K562 (cell line): ENCODE measurements around the gene SPEM2.

Experiments
- ARHGAP35 ChIP-seq: fragments of 450-650 bp; IDR thresholded peaks from 2 replicates; pipeline ENCODE4 v1.6.1; 2018; ENCODE audit not compliant: partially characterized antibody
- ARNT ChIP-seq, 2 experiments: fragments of 450-650 bp; IDR thresholded peaks; 2 replicates each; pipeline ENCODE4 v1.6.1; 2016; ENCODE audit warnings: mild to moderate bottlenecking in 1 of 2
- GTF2F1 ChIP-seq: IDR thresholded peaks from 2 replicates; pipeline ENCODE4 v1.6.1; 2011; ENCODE audit warnings: low read depth, low read length, improper control_type of control experiment
- HCFC1 ChIP-seq: IDR thresholded peaks from 2 replicates; pipeline ENCODE4 v1.6.1; 2012; ENCODE audit warnings: low read depth, low read length, improper control_type of control experiment
- SMARCB1 ChIP-seq: IDR thresholded peaks from 2 replicates; pipeline ENCODE4 v1.6.1; 2011; ENCODE audit warnings: improper control_type of control experiment, low read depth; ENCODE audit not compliant: insufficient read length
- TCF7 ChIP-seq: sonication (generic); IDR thresholded peaks from 2 replicates; pipeline ENCODE4 v1.6.1; 2016; ENCODE audit warnings: antibody characterized with exemption, borderline replicate concordance
- ZC3H11A ChIP-seq: IDR thresholded peaks from 2 replicates; pipeline ENCODE4 v1.6.1; 2012; ENCODE audit warnings: low read depth, low read length, improper control_type of control experiment
- ZNF764 ChIP-seq: fragments of 250-450 bp; sonication (Bioruptor Pico); IDR thresholded peaks from 2 replicates; pipeline ENCODE4 v1.4.0; 2020; ENCODE audit warnings: low read depth, mild to moderate bottlenecking, moderate library complexity
- TF ChIP-seq, protein P1 (sequence below): sonication (generic); formaldehyde crosslinking; IDR thresholded peaks from 2 replicates; pipeline ENCODE4 v1.8.1; 2023; ENCODE audit warnings: mild to moderate bottlenecking, missing genetic modification reagents
- TF ChIP-seq, protein P2 (sequence below): fragments of 250-450 bp; sonication (Bioruptor Pico); IDR thresholded peaks from 2 replicates; pipeline ENCODE4 v1.5.0; 2020; ENCODE audit warnings: mild to moderate bottlenecking
- TF ChIP-seq, protein P3 (sequence below), 3 experiments: IDR thresholded peaks in 2 of 3; conservative IDR thresholded peaks in 1 of 3; 2 replicates each; pipeline ENCODE4 v1.5.1; 2011 to 2012; ENCODE audit warnings: low read length in 3 of 3, mild to moderate bottlenecking in 3 of 3, control low read depth in 2 of 3, improper control_type of control experiment in 1 of 3, inconsistent platforms in 1 of 3, low read depth in 1 of 3, mixed read lengths in 1 of 3, moderate library complexity in 1 of 3; ENCODE audit not compliant: insufficient read depth in 2 of 3
- TF ChIP-seq, protein P4 (sequence below): fragments of 450-650 bp; IDR thresholded peaks from 2 replicates; pipeline ENCODE4 v1.6.1; 2016

DNA sequence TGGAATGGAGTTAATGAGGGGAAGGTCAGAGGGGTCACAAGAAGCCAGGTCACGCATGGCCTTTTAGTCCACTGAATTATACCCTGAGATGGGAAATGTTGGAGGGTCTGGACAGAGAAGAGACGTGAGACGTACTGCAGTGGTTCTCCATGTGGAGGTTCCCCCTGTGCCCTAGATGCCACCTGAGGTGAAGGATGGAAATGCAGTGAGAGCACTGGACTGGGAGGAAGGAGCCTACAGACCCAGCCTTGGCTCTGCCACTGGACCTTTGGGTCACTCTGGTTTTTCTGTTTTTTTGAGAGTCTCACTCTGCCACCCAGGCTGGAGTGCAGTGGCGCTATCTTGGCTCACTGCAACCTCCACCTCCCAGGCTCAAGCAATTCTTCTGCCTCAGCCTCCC is 29.3 kb upstream of the SPEM2 start:
- no peak for TF ChIP-seq ARHGAP35
- TF ChIP-seq TCF7 = no peak
- TF ChIP-seq ZNF764 (CRISPR knock-in tag) = no peak
- no peak for TF ChIP-seq GTF2F1
- no peak for TF ChIP-seq SMARCB1
- TF ChIP-seq ZC3H11A = no peak
- TF ChIP-seq, protein P1, sequence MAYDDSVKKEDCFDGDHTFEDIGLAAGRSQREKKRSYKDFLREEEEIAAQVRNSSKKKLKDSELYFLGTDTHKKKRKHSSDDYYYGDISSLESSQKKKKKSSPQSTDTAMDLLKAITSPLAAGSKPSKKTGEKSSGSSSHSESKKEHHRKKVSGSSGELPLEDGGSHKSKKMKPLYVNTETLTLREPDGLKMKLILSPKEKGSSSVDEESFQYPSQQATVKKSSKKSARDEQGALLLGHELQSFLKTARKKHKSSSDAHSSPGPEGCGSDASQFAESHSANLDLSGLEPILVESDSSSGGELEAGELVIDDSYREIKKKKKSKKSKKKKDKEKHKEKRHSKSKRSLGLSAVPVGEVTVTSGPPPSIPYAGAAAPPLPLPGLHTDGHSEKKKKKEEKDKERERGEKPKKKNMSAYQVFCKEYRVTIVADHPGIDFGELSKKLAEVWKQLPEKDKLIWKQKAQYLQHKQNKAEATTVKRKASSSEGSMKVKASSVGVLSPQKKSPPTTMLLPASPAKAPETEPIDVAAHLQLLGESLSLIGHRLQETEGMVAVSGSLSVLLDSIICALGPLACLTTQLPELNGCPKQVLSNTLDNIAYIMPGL (CRISPR knock-in tag) = no peak
- TF ChIP-seq, protein P2, sequence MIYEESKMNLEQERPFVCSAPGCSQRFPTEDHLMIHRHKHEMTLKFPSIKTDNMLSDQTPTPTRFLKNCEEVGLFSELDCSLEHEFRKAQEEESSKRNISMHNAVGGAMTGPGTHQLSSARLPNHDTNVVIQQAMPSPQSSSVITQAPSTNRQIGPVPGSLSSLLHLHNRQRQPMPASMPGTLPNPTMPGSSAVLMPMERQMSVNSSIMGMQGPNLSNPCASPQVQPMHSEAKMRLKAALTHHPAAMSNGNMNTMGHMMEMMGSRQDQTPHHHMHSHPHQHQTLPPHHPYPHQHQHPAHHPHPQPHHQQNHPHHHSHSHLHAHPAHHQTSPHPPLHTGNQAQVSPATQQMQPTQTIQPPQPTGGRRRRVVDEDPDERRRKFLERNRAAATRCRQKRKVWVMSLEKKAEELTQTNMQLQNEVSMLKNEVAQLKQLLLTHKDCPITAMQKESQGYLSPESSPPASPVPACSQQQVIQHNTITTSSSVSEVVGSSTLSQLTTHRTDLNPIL (CRISPR knock-in tag) = no peak
- no peak for TF ChIP-seq ARNT (IDR thresholded peaks at IDR 0.05)
- TF ChIP-seq HCFC1 = no peak
- TF ChIP-seq, protein P3, sequence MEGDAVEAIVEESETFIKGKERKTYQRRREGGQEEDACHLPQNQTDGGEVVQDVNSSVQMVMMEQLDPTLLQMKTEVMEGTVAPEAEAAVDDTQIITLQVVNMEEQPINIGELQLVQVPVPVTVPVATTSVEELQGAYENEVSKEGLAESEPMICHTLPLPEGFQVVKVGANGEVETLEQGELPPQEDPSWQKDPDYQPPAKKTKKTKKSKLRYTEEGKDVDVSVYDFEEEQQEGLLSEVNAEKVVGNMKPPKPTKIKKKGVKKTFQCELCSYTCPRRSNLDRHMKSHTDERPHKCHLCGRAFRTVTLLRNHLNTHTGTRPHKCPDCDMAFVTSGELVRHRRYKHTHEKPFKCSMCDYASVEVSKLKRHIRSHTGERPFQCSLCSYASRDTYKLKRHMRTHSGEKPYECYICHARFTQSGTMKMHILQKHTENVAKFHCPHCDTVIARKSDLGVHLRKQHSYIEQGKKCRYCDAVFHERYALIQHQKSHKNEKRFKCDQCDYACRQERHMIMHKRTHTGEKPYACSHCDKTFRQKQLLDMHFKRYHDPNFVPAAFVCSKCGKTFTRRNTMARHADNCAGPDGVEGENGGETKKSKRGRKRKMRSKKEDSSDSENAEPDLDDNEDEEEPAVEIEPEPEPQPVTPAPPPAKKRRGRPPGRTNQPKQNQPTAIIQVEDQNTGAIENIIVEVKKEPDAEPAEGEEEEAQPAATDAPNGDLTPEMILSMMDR (IDR thresholded peaks at IDR 0.05 in 2 of 3, conservative IDR thresholded peaks at IDR 0.05 in 1 of 3; ENCODE audit: insufficient read depth in 2 of 3, low read depth in 1 of 3, low read length in 3 of 3) = no peak
- TF ChIP-seq, protein P4, sequence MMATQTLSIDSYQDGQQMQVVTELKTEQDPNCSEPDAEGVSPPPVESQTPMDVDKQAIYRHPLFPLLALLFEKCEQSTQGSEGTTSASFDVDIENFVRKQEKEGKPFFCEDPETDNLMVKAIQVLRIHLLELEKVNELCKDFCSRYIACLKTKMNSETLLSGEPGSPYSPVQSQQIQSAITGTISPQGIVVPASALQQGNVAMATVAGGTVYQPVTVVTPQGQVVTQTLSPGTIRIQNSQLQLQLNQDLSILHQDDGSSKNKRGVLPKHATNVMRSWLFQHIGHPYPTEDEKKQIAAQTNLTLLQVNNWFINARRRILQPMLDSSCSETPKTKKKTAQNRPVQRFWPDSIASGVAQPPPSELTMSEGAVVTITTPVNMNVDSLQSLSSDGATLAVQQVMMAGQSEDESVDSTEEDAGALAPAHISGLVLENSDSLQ = no peak
